CD4-positive, alpha-beta T cell (primary cell): ENCODE results near the gene PLEKHA5. TPM values are rescaled to one million over a fixed set of nuclear protein-coding genes. Genes with fewer than 3 reads are reported as not detected.

ENCODE experiments used
- ATAC-seq: fragments of 200-7000 bp; cut with Tn5 transposase; one replicate; pipeline ENCODE4 v1.10.0; 2022; ENCODE audit warnings: mild to moderate bottlenecking; ENCODE audit not compliant: poor library complexity
- CTCF ChIA-PET: fragments of 350-600 bp; sonication (Branson Sonifier 250); formaldehyde crosslinking; loops from one replicate; lab custom pipeline; 2021; ENCODE audit warnings: antibody characterized with exemption, inconsistent platforms; lab: Charles Lee
- POLR2A ChIA-PET: fragments of 350-600 bp; sonication (Branson Sonifier 250); formaldehyde crosslinking; loops from one replicate; lab custom pipeline; 2021; ENCODE audit warnings: antibody characterized with exemption, inconsistent platforms; lab: Charles Lee
- DNase-seq, 14 experiments: peaks; one replicate each; pipeline ENCODE4 v3.0.0-alpha.2; 2013 to 2020; ENCODE audit warnings: mixed read lengths in 2 of 14
- H3K27ac ChIP-seq, 2 donors: one replicate each; pipeline versions ENCODE4 v1.5.1 to v1.7.0; 2013; ENCODE audit warnings: low read length in 2 of 2, low read depth in 1 of 2, mild to moderate bottlenecking in 1 of 2
- H3K27me3 ChIP-seq, 2 experiments: 1 replicate in 1 of 2; 2 replicates in 1 of 2; pipeline versions ENCODE4 v1.6.1 to v1.7.0; 2013; ENCODE audit warnings: low read length in 2 of 2, control low read depth in 1 of 2, mild to moderate bottlenecking in 1 of 2, moderate library complexity in 1 of 2; ENCODE audit not compliant: insufficient read depth in 2 of 2, control insufficient read depth in 1 of 2
- H3K36me3 ChIP-seq: one replicate; pipeline ENCODE4 v1.6.1; 2013; ENCODE audit warnings: low read length, control low read depth; ENCODE audit not compliant: insufficient read depth
- H3K4me1 ChIP-seq: one replicate; pipeline ENCODE4 v1.6.1; 2013; ENCODE audit warnings: low read length, control low read depth; ENCODE audit not compliant: insufficient read depth
- H3K4me3 ChIP-seq: one replicate; pipeline ENCODE4 v1.5.1; 2013; ENCODE audit warnings: mild to moderate bottlenecking, low read length, moderate library complexity
- H3K9me3 ChIP-seq, 2 experiments: 1 replicate in 1 of 2; 2 replicates in 1 of 2; pipeline versions ENCODE4 v1.6.1 to v1.7.0; 2013; ENCODE audit warnings: low read length in 2 of 2, mild to moderate bottlenecking in 2 of 2, control low read depth in 1 of 2, moderate library complexity in 1 of 2; ENCODE audit not compliant: control insufficient read depth in 1 of 2, insufficient read depth in 1 of 2
- H3K27ac Mint-ChIP-seq: one replicate; pipeline ENCODE4 v1.8.0; 2020; ENCODE audit warnings: mixed read lengths
- H3K27me3 Mint-ChIP-seq: one replicate; pipeline ENCODE4 v1.8.0; 2021; ENCODE audit warnings: mixed read lengths
- H3K36me3 Mint-ChIP-seq: one replicate; pipeline ENCODE4 v1.8.0; 2021; ENCODE audit warnings: low read depth, mixed read lengths
- H3K4me1 Mint-ChIP-seq: one replicate; pipeline ENCODE4 v1.8.0; 2021; ENCODE audit warnings: low read depth, mixed read lengths
- H3K4me3 Mint-ChIP-seq: one replicate; pipeline ENCODE4 v1.8.0; 2020; ENCODE audit warnings: mild to moderate bottlenecking, mixed read lengths
- H3K9me3 Mint-ChIP-seq: one replicate; pipeline ENCODE4 v1.8.0; 2020; ENCODE audit warnings: mixed read lengths
- CTCF ChIP-seq: fragments of 200-600 bp; IDR thresholded peaks from one replicate; pipeline ENCODE4 v1.8.0; 2022; ENCODE audit warnings: antibody characterized with exemption, mild to moderate bottlenecking
- intact Hi-C, 2 experiments: fragments of 100-400 bp; cut with DNase I in 1 of 2; cut with micrococcal nuclease in 1 of 2; formaldehyde crosslinking; loops; one replicate each; pipeline versions ENCODE4 v1.15.1 to v1.9.0; 2023 to 2025; cut with DNase I, micrococcal nuclease
- total RNA-seq, 174 experiments: library from RNA in 2 of 174; stranded (reverse) in 2 of 174; gene quantifications; one replicate each; pipeline ENCODE4 v1.2.3 and lab custom pipeline; 2021 to 2026

PLEKHA5 gene
- total RNA-seq, 2 experiments from 2014 or later, result 4.5 to 5.4 TPM

GRCh38 chr12:19130224-19131024 is 891 bp downstream of the PLEKHA5 start:
- Mint-ChIP-seq H3K4me3 (peak overlapping the region; percentile 90), H3K4me1 (peaks cover 25% of the 10 kb centered on the region), H3K9me3 (peaks cover 12% of the 10 kb centered on the region), H3K27me3 (peaks cover 11% of the 10 kb centered on the region), H3K27ac (peak overlapping the region; percentile 54), H3K36me3 (no peaks in the 10 kb centered on the region)
- POLR2A ChIA-PET, result interaction anchor here (1.3 kb wide), 1 partner anchor 309 kb away, joined by 4 read pairs; the partner anchor contains the start of gene AEBP2
- Histone ChIP-seq H3K27me3 (peaks cover 3 to 13% of the 10 kb centered on the region in 2 experiments), H3K9me3 (peaks cover 4 to 9% of the 10 kb centered on the region in 2 experiments), H3K27ac (no peak overlapping the region), H3K36me3 (no peaks in the 10 kb centered on the region), H3K4me3 (peak overlapping the region; percentile 78), H3K4me1 (peaks cover 13% of the 10 kb centered on the region)
- TF ChIP-seq CTCF, result no peak
- DNase-seq, result peak in 7 of 14 experiments; percentile 1 to 31 (median 10)
- CTCF ChIA-PET, result no interaction called here
- peak; percentile 18 for ATAC-seq
- intact Hi-C loops, result no loop called here

GRCh38 chr12:19131025-19131444 is 1.5 kb downstream of the PLEKHA5 start:
- H3K27ac ChIP-seq, result no peak overlapping the region

GRCh38 chr12:19138551-19138950 is 9.0 kb downstream of the PLEKHA5 start:
- POLR2A ChIA-PET, result no interaction called here

More at GRCh38 chr12:19131025-19131444, 1.5 kb downstream of the PLEKHA5 start:
- no peaks in the 10 kb centered on the region for H3K36me3 ChIP-seq
- intact Hi-C loops, result no loop called here
- Mint-ChIP-seq H3K4me1 (peaks cover 25% of the 10 kb centered on the region), H3K9me3 (peaks cover 11% of the 10 kb centered on the region), H3K36me3 (no peaks in the 10 kb centered on the region), H3K4me3 (peak overlapping the region; percentile 90), H3K27ac (peak overlapping the region; percentile 54), H3K27me3 (peaks cover 11% of the 10 kb centered on the region)
- peaks cover 3 to 13% of the 10 kb centered on the region in 2 experiments for H3K27me3 ChIP-seq
- POLR2A ChIA-PET, result interaction anchor here (1.3 kb wide), 1 partner anchor 308 kb away, joined by 4 read pairs; the partner anchor contains the start of gene AEBP2
- peaks cover 0 to 9% of the 10 kb centered on the region in 2 experiments for H3K9me3 ChIP-seq
- H3K4me3 ChIP-seq, result peak overlapping the region; percentile 78
- DNase-seq (peak in 2 of 14 experiments; percentile 8 to 12), ATAC-seq (no peak)
- CTCF ChIA-PET, result no interaction called here
- TF ChIP-seq CTCF, result no peak
- peaks cover 13% of the 10 kb centered on the region for H3K4me1 ChIP-seq

More at GRCh38 chr12:19138551-19138950, 9.0 kb downstream of the PLEKHA5 start:
- H3K36me3 ChIP-seq, result no peaks in the 10 kb centered on the region
- DNase-seq, result no peak
- no peaks in the 10 kb centered on the region for H3K9me3 Mint-ChIP-seq
- H3K36me3 Mint-ChIP-seq, result no peaks in the 10 kb centered on the region
- intact Hi-C loops, result no loop called here
- H3K4me3 Mint-ChIP-seq, result no peak overlapping the region
- ATAC-seq, result no peak
- H3K4me3 ChIP-seq, result no peak overlapping the region
- no peaks in the 10 kb centered on the region for H3K27me3 ChIP-seq
- peaks cover 5% of the 10 kb centered on the region for H3K27me3 Mint-ChIP-seq
- H3K9me3 ChIP-seq, result no peaks in the 10 kb centered on the region
- H3K27ac Mint-ChIP-seq, result no peak overlapping the region
- H3K4me1 ChIP-seq, result no peaks in the 10 kb centered on the region
- no peak overlapping the region for H3K27ac ChIP-seq
- no peaks in the 10 kb centered on the region for H3K4me1 Mint-ChIP-seq
- no peak for TF ChIP-seq CTCF
- CTCF ChIA-PET, result no interaction called here
